ENCODE results near the gene JOSD2. TPM values are rescaled to one million over a fixed set of nuclear protein-coding genes. Genes with fewer than 3 reads are reported as not detected.

The JOSD2 gene
- total RNA-seq, 1 experiment from 2014 or later, result 5.4 TPM

DNA sequence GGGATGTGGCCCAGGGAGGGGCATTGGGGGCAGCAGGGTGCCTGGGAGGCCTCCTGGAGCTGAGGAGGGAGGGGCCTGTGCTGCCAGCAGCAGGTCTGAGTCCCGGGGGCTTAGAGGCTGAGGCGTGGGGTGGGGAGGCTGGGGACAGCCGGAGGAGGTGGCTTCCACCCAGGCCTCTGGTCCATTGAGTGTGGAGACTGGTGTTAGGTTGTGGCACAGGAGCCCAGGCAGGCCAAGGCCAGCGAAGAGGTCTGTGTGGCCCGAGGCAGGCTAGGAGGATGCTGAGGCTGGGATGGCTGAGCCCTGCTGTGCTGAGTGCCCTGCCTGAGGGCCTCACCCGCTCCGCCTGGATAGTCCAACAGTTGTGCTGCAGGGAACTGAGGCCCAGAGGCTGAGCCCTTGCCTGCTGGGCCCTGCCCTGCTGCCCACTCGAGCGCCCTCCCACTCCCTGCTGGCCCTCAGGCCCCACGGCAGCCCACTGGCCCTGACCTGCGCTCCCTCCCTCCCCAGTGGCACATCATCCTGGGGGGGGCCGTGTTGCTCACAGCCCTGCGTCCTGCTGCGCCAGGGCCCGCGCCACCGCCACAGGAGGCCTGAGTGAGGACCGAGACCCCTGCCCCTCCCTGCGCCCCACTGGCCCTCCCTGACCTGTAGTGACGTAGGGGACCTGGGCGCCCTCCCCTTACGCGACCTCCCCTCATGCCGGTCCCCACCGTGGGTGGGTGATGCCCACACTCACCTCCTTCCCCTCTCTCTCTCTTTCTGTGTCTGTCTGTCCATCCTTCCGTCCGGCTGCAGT is 29.4 kb downstream of the JOSD2 start:
- H4K20me1 ChIP-seq (ENCODE audit: control insufficient read depth, insufficient read depth, insufficient read length), result no peaks in the 10 kb centered on the region
- H3K9me3 ChIP-seq (ENCODE audit: control insufficient read depth, low read depth, low read length), result peaks cover 13% of the 10 kb centered on the region
- no peak overlapping the region for H3K14ac ChIP-seq (ENCODE audit: insufficient read depth, low read length)
- no peak overlapping the region for H2BK12ac ChIP-seq (ENCODE audit: insufficient read length, low read depth, low read length)
- no peak overlapping the region for H2BK15ac ChIP-seq (ENCODE audit: low read depth, low read length)
- no peak overlapping the region for H3K27ac ChIP-seq (ENCODE audit: insufficient read length, low read depth, low read length)
- no peak overlapping the region for H2BK20ac ChIP-seq (ENCODE audit: low read depth, low read length, poor library complexity, severe bottlenecking)
- no peak overlapping the region for H4K91ac ChIP-seq (ENCODE audit: insufficient read length, low read depth, low read length)
- Mint-ChIP-seq H3K9me3 (peaks cover 29 to 42% of the 10 kb centered on the region in 2 experiments), H3K4me3 (no peak overlapping the region), H3K27me3 (ENCODE audit: low read depth) (peaks cover 17% of the 10 kb centered on the region), H3K4me1 (peaks cover 8 to 16% of the 10 kb centered on the region in 2 experiments), H3K27ac (no peak overlapping the region), H3K36me3 (ENCODE audit: insufficient read depth in 1 of 3, low read depth in 3 of 3) (peaks cover 60 to 75% (median 73%) of the 10 kb centered on the region in 3 experiments)
- no peak overlapping the region for H4K8ac ChIP-seq (replicated peaks; ENCODE audit: insufficient read length, low read depth, low read length)
- no peak overlapping the region for H3K9ac ChIP-seq (ENCODE audit: extremely low read depth, insufficient read length, low read length)
- H3K79me2 ChIP-seq (ENCODE audit: insufficient read depth, low read length), result peaks cover 5% of the 10 kb centered on the region; the same call in 1 of the 2 replicates
- H2BK120ac ChIP-seq (ENCODE audit: low read depth, low read length, poor library complexity, severe bottlenecking), result no peak overlapping the region
- H4K5ac ChIP-seq (ENCODE audit: insufficient read length, low read depth, low read length), result no peak overlapping the region
- H3K23me2 ChIP-seq (ENCODE audit: insufficient read length, low read depth, low read length, poor library complexity, severe bottlenecking), result no peaks in the 10 kb centered on the region
- peaks cover 4% of the 10 kb centered on the region; the same call in 1 of the 2 replicates for H3K4me1 ChIP-seq (ENCODE audit: insufficient read depth, low read length)
- H3K27me3 ChIP-seq (ENCODE audit: insufficient read depth, low read length), result no peaks in the 10 kb centered on the region
- H3K56ac ChIP-seq (ENCODE audit: insufficient read length, low read depth, low read length), result no peak overlapping the region
- H3K4ac ChIP-seq (ENCODE audit: low read depth, low read length), result no peak overlapping the region
- no peak for TF ChIP-seq CTCF (conservative IDR thresholded peaks at IDR 0.05)
- H2AK5ac ChIP-seq (ENCODE audit: insufficient read length, low read length), result no peak overlapping the region
- H2BK5ac ChIP-seq (ENCODE audit: insufficient read length, low read length), result no peak overlapping the region
- H3K23ac ChIP-seq (ENCODE audit: insufficient read length, low read depth, low read length), result no peak overlapping the region
- H3K18ac ChIP-seq (ENCODE audit: insufficient read length, low read depth, low read length), result no peak overlapping the region
- no peak overlapping the region for H2AFZ ChIP-seq (ENCODE audit: low read length)
- WGBS (ENCODE audit: extremely low coverage, insufficient read length, low lambda C conversion rate), result no CpG with 5 or more reads among the region's 27 CpGs
- H3K79me1 ChIP-seq (ENCODE audit: insufficient read depth, low read depth, low read length, poor library complexity, severe bottlenecking), result peaks cover 9% of the 10 kb centered on the region
- H3K4me2 ChIP-seq (ENCODE audit: insufficient read depth, insufficient read length, low read length), result no peak overlapping the region
- DNase-seq, result no peak
- no peak overlapping the region for H3T11ph ChIP-seq (ENCODE audit: low read length)

Data from H9 (cell line).